Right kidney (tissue), 1 donor: Measurements from ENCODE around the gene GALR2.

Experiments used
- DNase-seq: peaks from one replicate; pipeline ENCODE4 v3.0.0-alpha.2; 2016

Gene GALR2

GRCh38 chr17:76095943-76096342 lies 21.4 kb downstream of the GALR2 start:
- DNase-seq: no peak

GRCh38 chr17:76097716-76098295 lies 23.2 kb downstream of the GALR2 start:
- no peak for DNase-seq

GRCh38 chr17:76102944-76103273 lies 28.3 kb downstream of the GALR2 start:
- DNase-seq: no peak

- peak; percentile 92 for DNase-seq
Measured at GRCh38 chr17:76103274-76104139, 28.9 kb downstream of the GALR2 start, which contains the start of gene EXOC7. TSS of gene EXOC7 (minus strand) at chr17:76103787. CDS start at chr17:76103692, 95 bp downstream.

- no peak for DNase-seq
Measured at GRCh38 chr17:76104140-76104895, 29.7 kb downstream of the GALR2 start.

- no peak for DNase-seq
Measured at GRCh38 chr17:76104896-76105231, 30.3 kb downstream of the GALR2 start.

- DNase-seq: no peak
Measured at GRCh38 chr17:76106703-76107102, 32.1 kb downstream of the GALR2 start.

- DNase-seq: no peak
Measured at GRCh38 chr17:76107509-76107908, 32.9 kb downstream of the GALR2 start.

GRCh38 chr17:76111956-76112355 lies 37.4 kb downstream of the GALR2 start:
- DNase-seq: no peak

GRCh38 chr17:76115138-76115754 lies 40.7 kb downstream of the GALR2 start:
- no peak for DNase-seq

GRCh38 chr17:76119409-76120371 lies 45.1 kb downstream of the GALR2 start:
- peak; percentile 46 for DNase-seq

- no peak for DNase-seq
Measured at GRCh38 chr17:76120658-76121008, 46.1 kb downstream of the GALR2 start.

- no peak for DNase-seq
Measured at GRCh38 chr17:76121932-76122430, 47.4 kb downstream of the GALR2 start.

- peak; percentile 65 for DNase-seq
Measured at GRCh38 chr17:76122431-76123190, 48.0 kb downstream of the GALR2 start.

- peak; percentile 10 for DNase-seq
Measured at GRCh38 chr17:76123191-76123499, 48.6 kb downstream of the GALR2 start.

GRCh38 chr17:76123749-76124581 lies 49.4 kb downstream of the GALR2 start:
- DNase-seq: no peak

- no peak for DNase-seq
Measured at GRCh38 chr17:76124582-76125390, 50.2 kb downstream of the GALR2 start.

- DNase-seq: no peak
Measured at GRCh38 chr17:76125391-76125675, 50.8 kb downstream of the GALR2 start.

- no peak for DNase-seq
Measured at GRCh38 chr17:76125922-76126321, 51.3 kb downstream of the GALR2 start.
